Fibroblast of villous mesenchyme (primary cell): ENCODE measurements around the gene SPDYE9. TPM values are rescaled to one million over a fixed set of nuclear protein-coding genes. Genes with fewer than 3 reads are reported as not detected.
"Not testable (repeated sequence)": the region's sequence is repeated elsewhere in the genome, so short reads cannot be mapped to it uniquely, and the experiment has no call there.

Experiments used
- DNase-seq: peaks from one replicate; pipeline ENCODE4 v3.0.0-alpha.2; 2010; ENCODE audit warnings: low read depth
- H3K4me3 ChIP-seq: 2 replicates; pipeline ENCODE4 v1.5.1; 2011; ENCODE audit warnings: low read depth, mild to moderate bottlenecking, low read length
- small RNA-seq: library from RNA; depleted of rRNA; stranded (forward); fragments of <200 nt; gene quantifications from one replicate; pipeline ENCODE3, GENCODE V24; 2012
- total RNA-seq: library from RNA; depleted of rRNA; stranded (reverse); fragments of >200 nt; gene quantifications from 2 replicates; pipeline ENCODE4 v1.2.3, GENCODE V29; 2012

The SPDYE9 gene
- total RNA-seq, result not detected in 2 replicates

- not testable (repeated sequence) for DNase-seq, H3K4me3 ChIP-seq
These were observed at the start of gene SPDYE9 for GRCh38 chr7:73085938-73086337. SPDYE9 (minus strand) TSS chr7:73086038; CDS start chr7:73084238, 1,800 bp downstream.

GRCh38 chr7:73134866-73135265, 49.0 kb upstream of the SPDYE9 start:
- H3K4me3 ChIP-seq, result not testable (repeated sequence)

DNA sequence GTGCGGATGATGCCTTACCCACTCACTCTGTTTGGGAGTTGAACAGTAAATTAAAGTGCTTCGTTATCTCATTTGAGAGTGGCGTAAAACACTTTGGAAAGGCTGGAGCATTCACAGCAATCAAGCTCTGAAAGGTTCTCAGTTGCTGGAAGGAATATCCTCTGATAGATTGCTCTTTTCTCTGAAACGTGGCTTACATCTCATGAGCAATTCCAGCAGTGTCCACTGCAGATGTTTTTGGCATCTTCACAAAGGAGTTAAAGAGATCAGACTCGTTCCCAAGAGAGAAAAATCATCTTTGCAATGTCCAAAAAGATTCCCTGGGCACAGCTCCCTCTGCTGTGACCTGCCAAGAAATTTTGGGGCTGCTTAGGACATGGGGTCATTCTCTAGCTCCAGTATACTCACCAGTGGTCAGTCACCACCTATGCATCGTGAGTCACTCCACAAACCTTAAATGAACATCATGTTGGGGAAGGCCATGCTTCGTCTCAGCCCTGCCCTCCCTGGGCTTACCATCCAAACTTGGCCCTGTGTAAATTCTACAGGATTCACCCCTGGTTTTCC, 46.9 kb upstream of the SPDYE9 start:
- H3K4me3 ChIP-seq, DNase-seq: not testable (repeated sequence)

More at GRCh38 chr7:73134866-73135265, 49.0 kb upstream of the SPDYE9 start:
- DNase-seq, result not testable (repeated sequence)

DNA sequence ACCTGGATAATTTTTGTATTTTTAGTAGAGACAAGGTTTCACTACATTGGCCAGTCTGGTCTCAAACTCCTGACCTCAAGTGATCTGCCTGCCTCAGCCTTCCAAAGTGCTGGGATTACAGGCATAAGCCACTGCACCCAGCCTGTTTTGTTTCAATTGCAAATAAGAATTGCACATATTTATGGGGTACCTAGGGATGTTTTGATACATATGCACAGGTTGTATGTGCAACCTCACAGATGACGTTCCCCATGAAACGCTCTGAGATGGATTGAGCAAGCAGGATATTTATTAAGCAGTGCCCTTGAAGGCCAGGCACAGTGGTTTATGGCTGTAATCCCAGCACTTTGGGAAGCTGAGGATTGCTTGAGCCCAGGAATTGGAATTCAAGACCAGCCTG, 44.8 kb upstream of the SPDYE9 start:
- H3K4me3 ChIP-seq, DNase-seq: not testable (repeated sequence)

GRCh38 chr7:73124126-73124525, 38.3 kb upstream of the SPDYE9 start:
- not testable (repeated sequence) for H3K4me3 ChIP-seq, DNase-seq

DNA sequence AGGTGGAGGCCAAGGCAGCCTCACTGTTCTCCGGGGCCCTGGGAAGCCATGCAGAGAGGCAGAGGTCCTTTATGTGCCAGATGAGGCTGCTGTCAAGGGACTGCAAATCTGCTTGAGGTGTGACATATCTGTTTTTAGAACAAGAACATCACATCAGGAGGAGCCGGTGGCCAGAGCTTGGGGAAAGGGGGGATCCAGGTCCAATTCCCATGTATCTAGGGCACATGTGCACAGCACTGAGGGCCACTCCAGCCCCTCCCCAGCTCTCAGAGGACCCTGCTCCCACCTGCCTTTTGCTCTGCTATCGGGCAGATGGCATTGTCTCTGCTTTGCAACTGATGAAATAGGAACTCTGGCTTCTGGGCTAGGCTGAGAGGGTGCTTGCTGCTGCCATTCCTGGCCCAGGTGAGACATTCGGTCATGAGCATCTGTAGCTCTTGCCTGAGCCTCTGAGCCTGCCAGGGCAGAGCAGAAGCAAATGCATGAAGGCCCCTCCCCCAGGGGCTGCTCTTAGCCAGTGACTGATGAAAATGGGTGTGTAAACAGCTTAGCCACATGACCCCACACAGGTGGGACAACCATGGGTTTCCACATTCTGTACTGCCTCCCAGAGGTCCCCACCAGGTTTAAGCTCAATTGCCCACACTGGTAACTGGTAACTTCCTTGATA, 37.1 kb upstream of the SPDYE9 start:
- DNase-seq, H3K4me3 ChIP-seq: not testable (repeated sequence)

GRCh38 chr7:73118155-73118554, 32.3 kb upstream of the SPDYE9 start:
- not testable (repeated sequence) for DNase-seq, H3K4me3 ChIP-seq

DNA sequence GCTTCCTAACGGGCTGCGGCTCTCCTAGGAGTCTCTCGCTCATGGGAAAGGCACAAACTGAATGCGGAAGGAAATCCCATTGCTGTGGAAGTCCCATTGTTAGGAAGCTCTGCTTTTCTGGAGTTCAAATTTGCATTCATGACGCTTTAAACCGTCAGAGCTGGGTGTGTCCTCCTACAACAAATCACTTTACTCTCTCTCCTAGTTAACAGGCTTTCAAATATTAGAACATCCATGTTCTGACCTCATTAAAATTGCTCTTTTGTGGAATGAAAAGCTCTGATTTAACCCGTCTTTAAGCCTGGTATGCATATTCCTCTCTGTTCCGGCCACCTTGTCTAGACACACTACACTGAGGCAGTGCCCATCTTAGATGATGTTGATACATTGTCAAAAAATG, 28.0 kb downstream of the SPDYE9 start, which contains the start of gene SPDYE11:
SPDYE11 (minus strand) TSS at position 101 of the 400 bp plus-strand sequence. CDS start 1,800 bp downstream, outside the sequence.
- not testable (repeated sequence) for H3K4me3 ChIP-seq, DNase-seq

DNA sequence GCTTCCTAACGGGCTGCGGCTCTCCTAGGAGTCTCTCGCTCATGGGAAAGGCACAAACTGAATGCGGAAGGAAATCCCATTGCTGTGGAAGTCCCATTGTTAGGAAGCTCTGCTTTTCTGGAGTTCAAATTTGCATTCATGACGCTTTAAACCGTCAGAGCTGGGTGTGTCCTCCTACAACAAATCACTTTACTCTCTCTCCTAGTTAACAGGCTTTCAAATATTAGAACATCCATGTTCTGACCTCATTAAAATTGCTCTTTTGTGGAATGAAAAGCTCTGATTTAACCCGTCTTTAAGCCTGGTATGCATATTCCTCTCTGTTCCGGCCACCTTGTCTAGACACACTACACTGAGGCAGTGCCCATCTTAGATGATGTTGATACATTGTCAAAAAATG, 56.2 kb downstream of the SPDYE9 start, which contains the start of gene SPDYE8:
SPDYE8 (minus strand) TSS at position 101 of the 400 bp plus-strand sequence. CDS start 1,800 bp downstream, outside the sequence.
- not testable (repeated sequence) for H3K4me3 ChIP-seq, DNase-seq

Small RNA genes within 50 kb of the gene (small RNA-seq; reads per million reads assigned to genes)
- not detected for gene RF00019

Other genes starting within 250 kb of the SPDYE9 start
- gene POM121, start 160.9 kb downstream of the SPDYE9 start, total RNA-seq, result 6.4 and 6.9 TPM in 2 replicates
- gene TRIM74, start 116.6 kb downstream of the SPDYE9 start, total RNA-seq, result not detected in 2 replicates
- gene SPDYE8, start 56.3 kb downstream of the SPDYE9 start, total RNA-seq, result not detected in 2 replicates
- not detected in 2 replicates for gene SPDYE11, start 28.1 kb downstream of the SPDYE9 start, total RNA-seq
- 13.2 and 14.7 TPM in 2 replicates for gene NSUN5, start 222.8 kb upstream of the SPDYE9 start, total RNA-seq
- not detected in 2 replicates for gene TRIM50, start 242.0 kb upstream of the SPDYE9 start, total RNA-seq
- gene FKBP6, start 242.1 kb upstream of the SPDYE9 start, total RNA-seq, result not detected in 2 replicates